Measurements from ENCODE around the gene CRYGB. TPM values are rescaled to one million over a fixed set of nuclear protein-coding genes. Genes with fewer than 3 reads are reported as not detected.

Gene CRYGB
- total and polyA plus RNA-seq, 2 of the 4 experiments (the other 2 are of a cell fraction): not detected

DNA sequence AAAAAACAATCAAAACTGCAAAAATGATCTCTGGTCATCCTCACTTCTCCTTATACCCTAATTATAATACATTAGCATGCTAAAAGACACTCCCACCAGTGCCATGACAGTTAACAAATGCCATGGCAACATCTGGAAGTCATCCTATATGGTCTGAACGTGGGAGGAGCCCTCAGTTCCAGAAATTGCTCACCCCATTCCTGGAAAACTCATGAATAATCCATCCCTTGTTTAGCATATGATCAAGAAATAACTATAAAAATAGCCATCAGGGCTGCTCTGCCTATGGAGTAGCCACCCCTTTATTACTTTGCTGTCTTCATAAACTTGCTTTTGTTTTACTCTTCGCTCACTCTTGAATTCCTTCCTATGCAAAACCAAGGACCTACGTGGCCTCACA lies 49.6 kb upstream of the CRYGB start:
- no peak overlapping the region for H2BK120ac ChIP-seq (ENCODE audit: low read depth, low read length)
- ChIA-PET CTCF (no interaction called here), POLR2A (ENCODE audit: unreplicated experiment) (no interaction called here)
- no peak overlapping the region for H4K5ac ChIP-seq (ENCODE audit: low read depth, low read length)
- TF ChIP-seq POLR2A (IDR thresholded peaks at IDR 0.05; ENCODE audit: low read depth, low read length): no peak
- TF ChIP-seq USF2 (IDR thresholded peaks at IDR 0.05; ENCODE audit: low read depth, low read length): no peak
- H4K8ac ChIP-seq (ENCODE audit: low read depth in 2 of 2, low read length in 2 of 2): no peak overlapping the region
- H3K4me3 ChIP-seq (ENCODE audit: insufficient read depth, low read depth, low read length): no peak overlapping the region
- no peaks in the 10 kb centered on the region for H3K9me3 ChIP-seq (ENCODE audit: control insufficient read depth, insufficient read depth, low read length)
- no peak overlapping the region for H2BK20ac ChIP-seq (ENCODE audit: low read depth, low read length)
- WGBS, 2 experiments (ENCODE audit: extremely low coverage in 2 of 2, insufficient read length in 1 of 2): 80% methylated on average over 1 of the region's 3 CpGs; no CpG with 5 or more reads in 1 of the 2 experiments
- no peak overlapping the region for H3K27ac ChIP-seq (ENCODE audit: insufficient read depth, low read length)
- no peak overlapping the region for H3K23ac ChIP-seq (ENCODE audit: low read depth, low read length)
- H3K14ac ChIP-seq (replicated peaks; ENCODE audit: low read depth, low read length): no peak overlapping the region
- dilution Hi-C loops (cut with HindIII; ENCODE audit: low sequenced_read_pairs, unreplicated experiment) (no loop called here), intact Hi-C loops (cut with micrococcal nuclease) (no loop called here), in situ Hi-C loops (cut with MboI; ENCODE audit: low sequenced_read_pairs) (no loop called here)
- DNase-seq: no peak
- H3K9ac ChIP-seq (ENCODE audit: low read depth, low read length): no peak overlapping the region
- H3K4me2 ChIP-seq (ENCODE audit: low read depth, low read length): no peak overlapping the region
- no peak overlapping the region for H3K18ac ChIP-seq (ENCODE audit: low read depth, low read length)
- H4K91ac ChIP-seq (ENCODE audit: insufficient read depth, low read depth, low read length): no peak overlapping the region
- H3K56ac ChIP-seq (ENCODE audit: extremely low read depth, insufficient read depth, low read length): no peak overlapping the region
- no TSS peak for BruUV-seq (replicated peaks)
- H2AK5ac ChIP-seq (ENCODE audit: low read depth, low read length): no peak overlapping the region
- H3K4me1 ChIP-seq (ENCODE audit: control insufficient read depth, insufficient read depth, low read length): no peaks in the 10 kb centered on the region
- H3K36me3 ChIP-seq (ENCODE audit: control insufficient read depth, insufficient read depth, low read length): no peaks in the 10 kb centered on the region
- H3K27me3 ChIP-seq (ENCODE audit: control insufficient read depth, insufficient read depth, low read length): peaks cover 2% of the 10 kb centered on the region; the same call in 1 of the 2 replicates
- no peak overlapping the region for H2BK15ac ChIP-seq (ENCODE audit: low read depth, low read length)
- no peak overlapping the region for H2AFZ ChIP-seq (replicated peaks; ENCODE audit: low read length, poor library complexity)
- H4K20me1 ChIP-seq (ENCODE audit: insufficient read depth, low read length): no peaks in the 10 kb centered on the region
- H3K79me1 ChIP-seq (ENCODE audit: low read depth in 1 of 2, low read length in 2 of 2): no peaks in the 10 kb centered on the region
- ATAC-seq (ENCODE audit: low read depth): no peak
- H2BK5ac ChIP-seq (ENCODE audit: low read depth, low read length, poor library complexity, severe bottlenecking): no peak overlapping the region
- no peak overlapping the region for H3K4ac ChIP-seq (ENCODE audit: low read depth, low read length)
- no peaks in the 10 kb centered on the region for H3K9me1 ChIP-seq (ENCODE audit: insufficient read depth, low read length)
- H2AK9ac ChIP-seq (replicated peaks; ENCODE audit: low read depth, low read length, poor library complexity): no peak overlapping the region

All from IMR-90 (cell line).